ES-I3 (cell line): Measurements from ENCODE around the gene RNF182.
"Not testable (repeated sequence)": the region's sequence is repeated elsewhere in the genome, so short reads cannot be mapped to it uniquely, and the experiment has no call there.

Source experiments
- H3K36me3 ChIP-seq: 2 replicates; pipeline ENCODE4 v1.6.1; 2013; ENCODE audit warnings: mild to moderate bottlenecking, low read length, control low read depth, moderate library complexity; ENCODE audit not compliant: insufficient read depth
- H3K4me1 ChIP-seq: 2 replicates; pipeline ENCODE4 v1.6.1; 2013; ENCODE audit warnings: mild to moderate bottlenecking, control low read depth, low read length; ENCODE audit not compliant: insufficient read depth
- H3K9ac ChIP-seq: 2 replicates; pipeline ENCODE4 v1.6.1; 2013; ENCODE audit warnings: low read depth, mild to moderate bottlenecking, low read length, moderate library complexity
- H3K9me3 ChIP-seq: 2 replicates; pipeline ENCODE4 v1.6.1; 2013; ENCODE audit warnings: mild to moderate bottlenecking, low read length, moderate library complexity; ENCODE audit not compliant: control insufficient read depth, insufficient read depth

RNF182 gene, protein sequence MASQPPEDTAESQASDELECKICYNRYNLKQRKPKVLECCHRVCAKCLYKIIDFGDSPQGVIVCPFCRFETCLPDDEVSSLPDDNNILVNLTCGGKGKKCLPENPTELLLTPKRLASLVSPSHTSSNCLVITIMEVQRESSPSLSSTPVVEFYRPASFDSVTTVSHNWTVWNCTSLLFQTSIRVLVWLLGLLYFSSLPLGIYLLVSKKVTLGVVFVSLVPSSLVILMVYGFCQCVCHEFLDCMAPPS

DNA sequence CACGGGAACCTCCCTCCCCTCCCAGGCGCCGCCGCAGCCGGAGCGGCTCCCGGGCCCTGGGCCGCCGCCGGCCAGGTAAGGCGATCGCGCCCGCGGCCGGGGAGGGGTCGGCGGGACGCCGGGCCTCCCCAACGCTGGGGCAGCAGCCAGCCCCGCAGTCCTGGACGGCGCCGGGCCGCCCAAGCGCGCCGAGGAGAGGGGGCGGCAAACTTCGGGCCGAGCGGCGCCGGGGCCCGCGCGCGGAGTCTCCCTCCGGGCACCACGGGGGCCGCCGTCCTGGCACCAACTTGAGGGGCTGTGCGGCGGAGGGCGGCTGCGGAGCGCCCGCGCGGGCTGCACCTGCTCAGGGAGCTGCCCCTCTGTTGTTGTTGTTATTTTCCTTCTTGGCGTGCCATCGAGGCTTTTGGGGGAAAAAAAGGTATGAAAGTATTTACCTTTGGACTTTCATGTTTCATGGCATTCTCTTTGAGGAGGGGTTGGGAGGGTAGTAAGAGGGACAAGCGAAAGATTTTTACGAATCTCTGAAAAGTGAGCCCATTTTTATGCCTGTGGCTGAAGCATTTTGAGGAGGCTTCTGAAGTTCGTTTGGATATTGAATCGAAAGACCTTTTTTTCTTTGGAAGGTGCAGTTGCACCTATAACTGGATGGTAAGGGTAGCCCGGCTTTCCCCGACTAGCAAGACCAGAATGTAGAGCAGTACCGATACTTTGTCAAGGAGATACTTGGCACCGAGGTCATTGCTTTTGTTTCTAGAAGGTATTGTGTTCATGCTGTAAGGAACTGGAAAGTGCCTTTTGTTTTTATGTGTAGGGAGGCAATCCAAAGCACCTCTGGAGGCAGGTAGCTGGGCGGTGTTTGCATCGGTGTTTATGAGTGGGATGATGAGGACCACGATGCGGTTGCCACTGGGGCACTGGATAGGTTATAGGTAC is at the start of gene RNF182:
RNF182 (plus strand) TSS at position 4 of the 933 bp plus-strand sequence. CDS start 52,168 bp downstream, outside the sequence.
- H3K9me3 ChIP-seq: no peaks in the 10 kb centered on the region
- H3K36me3 ChIP-seq: no peaks in the 10 kb centered on the region
- H3K9ac ChIP-seq: peak within 1 kb of the TSS; percentile 71
- H3K4me1 ChIP-seq: peaks cover 6% of the 10 kb centered on the region; the same call in 1 of the 2 replicates

GRCh38 chr6:13877051-13877450 is 47.7 kb upstream of the RNF182 start:
- H3K9me3 ChIP-seq: no peaks in the 10 kb centered on the region; the same call in 1 of the 2 replicates
- H3K9ac ChIP-seq: no peak overlapping the region
- H3K36me3 ChIP-seq: no peaks in the 10 kb centered on the region
- no peaks in the 10 kb centered on the region for H3K4me1 ChIP-seq

DNA sequence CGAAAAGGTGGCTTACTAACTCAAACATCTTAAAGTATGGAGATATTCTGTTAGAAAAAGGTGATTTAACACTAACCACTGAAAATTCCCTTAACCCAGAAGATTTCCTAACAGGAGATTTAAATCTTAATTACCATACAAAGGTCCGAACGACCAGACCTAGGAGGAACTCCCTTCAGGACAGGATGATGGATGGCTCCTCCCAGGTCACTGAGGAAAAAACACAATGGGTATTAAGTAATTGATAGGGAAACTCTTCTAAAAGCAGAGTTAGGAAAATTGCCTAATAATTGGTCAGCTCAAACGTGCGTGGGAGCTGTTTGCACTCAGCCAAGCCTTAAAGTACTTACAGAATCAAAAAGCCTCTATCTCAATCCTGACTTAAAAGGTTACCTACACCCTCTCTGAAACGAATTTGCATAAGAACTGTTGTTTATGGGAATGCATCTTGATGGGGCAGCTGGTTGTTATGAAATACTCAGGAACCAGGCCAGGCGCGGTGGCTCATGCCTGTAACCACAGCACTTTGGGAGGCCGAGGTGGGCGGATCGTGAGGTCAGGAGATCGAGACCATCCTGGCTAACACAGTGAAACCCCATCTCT is 44.6 kb upstream of the RNF182 start:
- H3K4me1 ChIP-seq, H3K36me3 ChIP-seq, H3K9me3 ChIP-seq, H3K9ac ChIP-seq: not testable (repeated sequence)

GRCh38 chr6:13881621-13882165 is 43.1 kb upstream of the RNF182 start:
- H3K9ac ChIP-seq: no peak overlapping the region
- no peaks in the 10 kb centered on the region for H3K36me3 ChIP-seq
- H3K9me3 ChIP-seq: no peaks in the 10 kb centered on the region; the same call in 1 of the 2 replicates
- H3K4me1 ChIP-seq: no peaks in the 10 kb centered on the region

GRCh38 chr6:13883966-13884365 is 40.8 kb upstream of the RNF182 start:
- Histone ChIP-seq H3K4me1 (no peaks in the 10 kb centered on the region), H3K9ac (no peak overlapping the region), H3K9me3 (no peaks in the 10 kb centered on the region), H3K36me3 (no peaks in the 10 kb centered on the region)

DNA sequence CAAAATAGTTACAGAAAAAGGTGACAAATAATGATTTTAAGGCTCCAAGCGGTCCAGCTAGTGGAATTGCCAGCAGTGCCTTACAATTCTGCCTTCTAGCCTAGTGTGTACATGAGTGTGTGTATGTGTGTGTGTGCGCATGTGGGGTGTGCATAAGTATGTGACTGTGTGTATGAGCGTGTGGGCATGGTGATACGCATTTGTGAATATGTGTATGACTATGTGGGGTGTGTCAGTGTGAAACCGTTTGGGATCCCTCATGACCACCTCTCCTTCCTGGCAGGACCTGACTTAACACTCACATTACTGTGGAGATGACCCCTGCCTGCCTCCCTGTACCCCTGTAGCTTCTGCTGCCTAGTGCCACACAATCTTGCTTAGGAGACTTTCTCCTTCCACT is 40.4 kb upstream of the RNF182 start:
- Histone ChIP-seq H3K36me3 (no peaks in the 10 kb centered on the region), H3K9me3 (no peaks in the 10 kb centered on the region), H3K4me1 (no peaks in the 10 kb centered on the region), H3K9ac (no peak overlapping the region)

DNA sequence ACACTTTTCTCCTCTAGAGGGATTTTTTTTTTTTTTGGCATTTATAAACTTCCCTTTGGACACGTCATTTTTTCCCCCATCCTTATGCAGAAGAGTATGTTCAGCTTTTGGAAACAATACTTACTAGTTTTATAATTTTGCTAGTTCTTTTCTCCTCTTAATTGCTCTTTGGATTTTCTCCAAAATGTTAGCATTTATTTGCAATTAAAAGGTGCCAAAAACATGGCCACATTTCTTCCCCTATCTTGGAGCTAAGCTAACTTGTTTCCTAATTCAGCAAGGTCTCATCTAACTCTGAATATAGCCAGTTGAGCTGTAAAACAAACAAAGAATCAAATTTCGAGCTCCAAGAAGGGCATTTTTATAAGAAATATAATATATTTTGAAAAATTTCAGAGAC is 39.2 kb upstream of the RNF182 start:
- no peak overlapping the region for H3K9ac ChIP-seq
- H3K4me1 ChIP-seq: no peaks in the 10 kb centered on the region
- H3K36me3 ChIP-seq: no peaks in the 10 kb centered on the region
- no peaks in the 10 kb centered on the region for H3K9me3 ChIP-seq

DNA sequence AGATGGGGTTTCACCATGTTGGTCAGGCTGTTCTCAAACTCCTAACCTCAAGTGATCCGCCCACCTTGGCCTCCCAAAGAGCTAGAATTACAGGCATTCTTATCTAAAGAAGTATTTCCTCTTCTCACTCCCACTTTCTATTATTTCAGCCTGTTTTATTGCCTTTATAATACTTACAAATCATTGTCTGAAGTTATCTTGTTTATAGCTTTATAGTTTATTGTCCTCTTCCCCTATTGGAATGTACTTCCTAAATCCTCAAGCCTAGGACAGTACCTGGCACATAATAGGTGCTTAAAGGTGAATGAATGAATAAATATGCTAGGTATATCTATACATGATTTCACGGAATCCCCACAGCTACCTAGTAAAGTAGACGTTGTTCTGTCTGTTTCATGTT is 37.8 kb upstream of the RNF182 start:
- H3K9me3 ChIP-seq: no peaks in the 10 kb centered on the region
- H3K9ac ChIP-seq: no peak overlapping the region
- no peaks in the 10 kb centered on the region for H3K36me3 ChIP-seq
- H3K4me1 ChIP-seq: no peaks in the 10 kb centered on the region

DNA sequence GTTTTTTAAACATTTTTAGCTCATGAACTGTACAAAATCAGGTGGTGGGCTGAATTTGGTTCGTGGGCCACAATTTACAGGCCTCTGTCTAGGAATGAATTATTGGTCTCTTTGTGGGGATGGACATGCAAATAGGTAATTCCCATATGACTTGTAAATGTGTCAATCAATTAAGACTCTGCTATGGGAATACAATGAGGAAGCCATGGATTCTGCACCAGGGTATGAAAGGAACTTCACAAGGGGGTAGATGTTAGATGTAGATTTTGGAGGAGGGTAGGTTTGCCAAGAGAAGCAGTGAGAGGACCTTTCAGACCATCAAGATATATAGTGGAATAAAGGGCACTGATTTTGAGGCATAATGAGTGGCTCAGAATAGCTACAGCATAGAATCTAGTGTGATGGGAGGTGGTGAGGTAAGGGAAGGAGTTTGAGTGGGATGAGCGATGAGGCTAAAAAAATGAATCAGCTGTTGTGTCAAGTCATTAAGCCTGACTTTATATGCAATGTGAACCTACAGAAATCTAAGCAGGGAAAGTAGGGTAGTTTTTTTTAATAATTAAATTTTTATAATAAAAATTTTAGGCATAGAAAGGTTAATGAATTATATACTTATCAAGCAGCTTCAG is 32.6 kb upstream of the RNF182 start:
- H3K9me3 ChIP-seq: no peaks in the 10 kb centered on the region
- H3K36me3 ChIP-seq: no peaks in the 10 kb centered on the region
- no peaks in the 10 kb centered on the region for H3K4me1 ChIP-seq
- no peak overlapping the region for H3K9ac ChIP-seq

DNA sequence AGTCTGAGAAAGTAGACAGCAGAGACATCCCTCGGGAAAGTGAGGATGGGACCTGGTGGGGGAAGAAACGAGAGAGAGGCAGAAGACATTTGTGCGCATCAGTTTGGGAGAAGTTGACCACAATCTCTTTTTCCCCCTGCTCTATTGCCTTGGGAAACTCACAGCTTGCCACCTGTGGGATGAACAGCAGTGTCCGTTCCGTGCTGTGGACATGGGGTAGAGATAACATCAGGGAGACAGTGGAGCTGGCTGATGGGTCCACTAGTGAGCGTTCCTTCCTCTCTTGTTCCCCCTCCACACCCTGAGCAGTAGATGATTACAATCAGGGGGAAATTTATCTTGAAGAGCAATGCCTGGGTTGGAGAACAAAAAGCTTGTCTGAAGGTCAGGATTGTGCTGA is 21.8 kb upstream of the RNF182 start:
- no peaks in the 10 kb centered on the region for H3K36me3 ChIP-seq
- no peak overlapping the region for H3K9ac ChIP-seq
- H3K9me3 ChIP-seq: no peaks in the 10 kb centered on the region
- H3K4me1 ChIP-seq: no peaks in the 10 kb centered on the region

- no peaks in the 10 kb centered on the region for H3K36me3 ChIP-seq
- H3K9me3 ChIP-seq: no peaks in the 10 kb centered on the region
- H3K4me1 ChIP-seq: no peaks in the 10 kb centered on the region
- H3K9ac ChIP-seq: no peak overlapping the region
Measured at GRCh38 chr6:13903364-13903763, 21.4 kb upstream of the RNF182 start.

- Histone ChIP-seq H3K36me3 (no peaks in the 10 kb centered on the region), H3K4me1 (no peaks in the 10 kb centered on the region), H3K9me3 (no peaks in the 10 kb centered on the region), H3K9ac (no peak overlapping the region)
Measured at GRCh38 chr6:13907001-13907350, 17.8 kb upstream of the RNF182 start.

DNA sequence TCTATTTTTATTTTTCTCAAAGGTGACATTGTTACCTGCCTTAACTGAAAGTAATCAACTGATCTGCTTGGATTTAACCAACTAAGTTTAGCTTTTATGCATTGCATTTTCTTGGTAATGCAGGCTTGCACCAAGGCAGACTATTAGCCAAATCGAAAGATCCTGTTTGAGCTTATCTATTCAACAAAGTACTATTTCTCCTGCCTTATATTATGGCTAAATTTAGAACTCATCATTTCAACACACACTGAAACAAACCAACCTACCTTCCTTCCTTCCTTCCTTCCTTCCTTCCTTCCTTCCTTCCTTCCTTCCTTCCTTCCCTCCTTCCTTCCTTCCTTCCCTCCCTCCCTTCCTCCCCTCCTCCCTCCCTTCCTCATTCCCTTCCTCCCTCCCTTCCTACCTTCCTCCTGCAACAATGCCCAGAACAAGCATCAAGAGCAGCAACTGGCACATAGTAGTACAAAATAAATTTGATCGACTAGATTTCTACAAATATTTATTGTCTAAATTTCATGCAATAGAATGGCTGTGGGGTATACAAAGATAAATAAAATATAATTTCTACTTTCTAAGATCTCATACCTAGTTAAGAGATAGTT is 17.0 kb upstream of the RNF182 start:
- Histone ChIP-seq H3K9ac (no peak overlapping the region), H3K36me3 (no peaks in the 10 kb centered on the region), H3K4me1 (no peaks in the 10 kb centered on the region), H3K9me3 (no peaks in the 10 kb centered on the region)

DNA sequence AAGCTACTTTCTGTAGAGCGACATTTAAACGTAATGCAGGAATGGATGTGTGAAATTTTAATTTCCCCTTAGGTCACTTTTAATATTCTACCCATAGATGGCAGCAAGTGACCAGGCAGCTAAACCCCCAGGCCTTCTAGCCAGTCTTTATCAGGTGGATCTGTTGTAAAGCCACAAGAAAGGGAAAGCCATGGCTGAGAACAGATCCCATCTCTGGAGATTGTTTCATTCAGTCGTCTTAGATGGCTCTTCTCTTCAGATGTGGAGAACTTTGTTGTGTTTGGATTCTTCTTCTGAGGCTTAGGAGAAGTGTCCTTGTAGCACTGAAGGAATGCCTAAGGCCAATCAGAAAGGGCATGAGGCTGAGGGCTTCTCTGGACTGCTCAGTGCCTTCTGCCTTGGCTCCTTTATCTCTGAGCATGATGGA is 15.8 kb upstream of the RNF182 start:
- H3K9ac ChIP-seq: no peak overlapping the region
- no peaks in the 10 kb centered on the region for H3K36me3 ChIP-seq
- H3K4me1 ChIP-seq: no peaks in the 10 kb centered on the region
- no peaks in the 10 kb centered on the region for H3K9me3 ChIP-seq
